Epithelial cell of proximal tubule (primary cell): Measurements from ENCODE around the gene RUFY2. TPM values are rescaled to one million over a fixed set of nuclear protein-coding genes. Genes with fewer than 3 reads are reported as not detected.
A peak's percentile ranks its signal among the peaks of the same experiment; 100 is the strongest.

Source experiments
- DNase-seq: peaks from one replicate; pipeline ENCODE4 v3.0.0-alpha.2; 2011; ENCODE audit warnings: low read depth
- H3K4me3 ChIP-seq: 2 replicates; pipeline ENCODE4 v1.5.1; 2011; ENCODE audit warnings: low read depth, mild to moderate bottlenecking, low read length
- CTCF ChIP-seq: conservative IDR thresholded peaks from 2 replicates; pipeline ENCODE4 v1.5.1; 2012; ENCODE audit warnings: low read depth, mild to moderate bottlenecking, low read length
- total RNA-seq: library from RNA; depleted of rRNA; stranded (reverse); fragments of >200 nt; gene quantifications from 2 replicates; pipeline ENCODE4 v1.2.3, GENCODE V29; 2015

The RUFY2 gene
- total RNA-seq, 1 donor from 2014 or later: 11.1 TPM

- DNase-seq: no peak
- TF ChIP-seq CTCF: no peak
- no peak overlapping the region for H3K4me3 ChIP-seq
These were observed 104.6 kb downstream of the RUFY2 start for GRCh38 chr10:68302503-68302823.

- DNase-seq: no peak
- no peak overlapping the region for H3K4me3 ChIP-seq
- TF ChIP-seq CTCF: peak; percentile 61
These were observed 105.1 kb downstream of the RUFY2 start for GRCh38 chr10:68301790-68302502.

- TF ChIP-seq CTCF: no peak
- DNase-seq: no peak
- no peak overlapping the region for H3K4me3 ChIP-seq
These were observed 105.8 kb downstream of the RUFY2 start for GRCh38 chr10:68301301-68301700.

GRCh38 chr10:68296843-68297663, 110.0 kb downstream of the RUFY2 start:
- no peak for DNase-seq
- no peak for TF ChIP-seq CTCF
- H3K4me3 ChIP-seq: no peak overlapping the region

Other genes starting within 250 kb of the RUFY2 start
- gene ATOH7, start 175.2 kb downstream of the RUFY2 start, total RNA-seq: 0.58 TPM in 1 of 2 replicates, not detected in the other
- gene HNRNPH3, start 75.2 kb downstream of the RUFY2 start, total RNA-seq: 43.1 and 44.5 TPM in 2 replicates
- gene PBLD, start 74.3 kb downstream of the RUFY2 start, total RNA-seq: 1.3 and 1.7 TPM in 2 replicates
- 17.0 and 23.7 TPM in 2 replicates for gene DNA2, start 64.7 kb upstream of the RUFY2 start, total RNA-seq
- gene SLC25A16, start 120.2 kb upstream of the RUFY2 start, total RNA-seq: 7.3 and 11.9 TPM in 2 replicates
- 0.52 and 1.0 TPM in 2 replicates for gene TET1, start 153.1 kb upstream of the RUFY2 start, total RNA-seq